Measurements from ENCODE around the gene ZNF644. TPM values are rescaled to one million over a fixed set of nuclear protein-coding genes. Genes with fewer than 3 reads are reported as not detected.
"Not testable (repeated sequence)": the region's sequence is repeated elsewhere in the genome, so short reads cannot be mapped to it uniquely, and the experiment has no call there.

The ZNF644 gene
- polyA plus RNA-seq, 3 donors from 2014 or later, result 32.6 to 53.9 (median 34.0) TPM

DNA sequence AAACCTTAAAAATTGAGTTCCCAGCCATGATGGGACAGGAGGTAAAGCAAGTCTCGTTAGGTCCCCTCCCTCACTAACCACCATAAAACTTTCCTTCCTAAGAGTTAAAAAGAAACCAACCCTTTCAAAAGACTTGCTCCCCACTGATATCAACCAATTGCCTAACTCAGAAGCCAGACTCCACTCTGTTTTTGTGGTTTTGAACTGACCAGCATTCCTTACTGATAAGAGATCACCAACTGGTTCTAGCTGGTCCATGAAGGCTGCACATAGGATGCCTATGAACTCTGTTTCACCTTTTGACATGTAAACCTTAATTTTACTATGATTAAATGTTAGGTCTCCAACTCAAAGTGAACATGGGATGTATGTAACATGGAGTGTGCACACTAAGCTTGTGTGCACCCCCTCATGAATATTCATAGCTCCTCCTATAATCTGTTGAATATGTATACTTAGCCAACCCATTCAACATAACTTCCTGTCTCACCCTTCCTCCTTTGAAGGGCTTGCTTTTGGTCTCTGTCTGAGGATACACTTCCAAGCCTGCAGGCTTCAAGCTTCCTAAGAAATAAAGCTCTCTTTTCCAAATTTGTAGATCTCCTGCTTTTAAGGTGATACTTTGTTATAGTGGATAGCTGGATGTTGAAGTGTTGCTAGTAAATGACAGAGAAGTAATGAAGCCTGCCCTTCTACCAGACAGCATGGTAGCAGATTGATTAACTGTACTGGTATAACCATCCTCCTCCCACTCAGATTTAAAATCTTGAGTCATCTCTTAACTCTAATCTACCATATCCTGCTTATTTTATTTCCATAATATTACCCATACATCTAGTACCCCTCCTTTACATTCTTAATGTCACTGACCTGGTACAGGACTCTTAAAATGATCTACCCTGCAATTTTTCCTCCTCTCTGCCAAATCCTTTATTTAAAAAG is 95.6 kb downstream of the ZNF644 start:
- H3K27ac Mint-ChIP-seq, result peak overlapping the region; percentile 1 to 63 (median 36)
- H3K4me1 Mint-ChIP-seq, result peaks cover 72 to 93% of the 10 kb centered on the region in 2 donors

DNA sequence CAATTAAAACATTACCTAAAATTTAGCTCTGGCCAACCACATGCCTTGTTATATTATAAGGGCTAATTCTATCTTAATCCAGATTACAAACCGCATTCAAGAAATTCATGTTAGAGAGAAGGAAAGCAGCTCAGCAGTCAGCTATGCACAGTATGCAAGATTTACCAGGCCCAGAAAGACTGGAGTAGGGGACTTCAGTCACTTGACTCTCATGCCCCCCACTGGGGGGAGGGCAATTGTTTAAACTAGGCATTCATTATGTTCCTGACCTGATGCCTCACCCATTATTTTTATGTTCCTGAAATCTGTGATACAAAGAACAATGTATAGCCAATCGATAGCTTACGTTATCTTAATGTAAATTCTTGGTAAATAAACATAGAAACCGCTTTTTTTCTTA is 96.9 kb downstream of the ZNF644 start:
- peaks cover 70 to 93% of the 10 kb centered on the region in 2 donors for H3K4me1 Mint-ChIP-seq
- DNase-seq, result no peak
- H3K27me3 Mint-ChIP-seq (ENCODE audit: low read depth in 3 of 3), result peaks cover 0 to 3% (median 2%) of the 10 kb centered on the region in 3 donors
- peak overlapping the region in 1 of 5 donors; percentile 16 for H3K4me3 Mint-ChIP-seq
- no peaks in the 10 kb centered on the region for H3K9me3 Mint-ChIP-seq
- H3K27ac Mint-ChIP-seq, result no peak overlapping the region
- H3K36me3 Mint-ChIP-seq, result peaks cover 0 to 9% (median 3%) of the 10 kb centered on the region in 3 donors

More for the DNA sequence above, 95.6 kb downstream of the ZNF644 start:
- peaks cover 0 to 3% (median 2%) of the 10 kb centered on the region in 3 donors for H3K27me3 Mint-ChIP-seq (ENCODE audit: low read depth in 3 of 3)
- no peaks in the 10 kb centered on the region for H3K9me3 Mint-ChIP-seq
- DNase-seq, result no peak
- H3K36me3 Mint-ChIP-seq, result peaks cover 0 to 9% (median 3%) of the 10 kb centered on the region in 3 donors
- H3K4me3 Mint-ChIP-seq, result peak overlapping the region in 3 of 5 donors; percentile 8 to 33 (median 9)

DNA sequence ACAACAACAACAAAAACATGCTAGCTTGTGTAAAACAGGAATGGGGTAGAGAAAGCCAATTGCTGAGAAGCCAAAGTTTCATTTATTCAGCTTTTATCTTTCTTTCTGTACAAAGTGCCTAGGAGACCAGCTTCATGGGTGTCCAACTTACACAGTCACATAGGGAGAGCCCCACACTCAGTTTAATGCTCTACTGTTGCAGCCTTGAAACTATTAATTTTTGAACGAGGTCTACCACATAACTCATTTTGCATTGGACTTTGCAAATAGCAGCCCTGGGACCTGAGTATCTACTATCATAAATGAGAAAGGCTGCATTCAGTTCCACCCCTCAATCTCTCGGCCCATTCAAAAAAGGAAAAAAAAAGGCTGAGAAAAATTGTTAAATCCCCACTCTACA is 98.8 kb downstream of the ZNF644 start:
- H3K27me3 Mint-ChIP-seq (ENCODE audit: low read depth in 3 of 3), result peaks cover 0 to 2% (median 0%) of the 10 kb centered on the region in 3 donors
- H3K4me3 Mint-ChIP-seq, result no peak overlapping the region
- H3K4me1 Mint-ChIP-seq, result peaks cover 76 to 98% of the 10 kb centered on the region in 2 donors
- peaks cover 0 to 3% (median 0%) of the 10 kb centered on the region in 3 donors for H3K36me3 Mint-ChIP-seq
- H3K9me3 Mint-ChIP-seq, result no peaks in the 10 kb centered on the region
- no peak for DNase-seq
- H3K27ac Mint-ChIP-seq, result peak overlapping the region in 3 of 6 donors; percentile 22 to 35 (median 28)

DNA sequence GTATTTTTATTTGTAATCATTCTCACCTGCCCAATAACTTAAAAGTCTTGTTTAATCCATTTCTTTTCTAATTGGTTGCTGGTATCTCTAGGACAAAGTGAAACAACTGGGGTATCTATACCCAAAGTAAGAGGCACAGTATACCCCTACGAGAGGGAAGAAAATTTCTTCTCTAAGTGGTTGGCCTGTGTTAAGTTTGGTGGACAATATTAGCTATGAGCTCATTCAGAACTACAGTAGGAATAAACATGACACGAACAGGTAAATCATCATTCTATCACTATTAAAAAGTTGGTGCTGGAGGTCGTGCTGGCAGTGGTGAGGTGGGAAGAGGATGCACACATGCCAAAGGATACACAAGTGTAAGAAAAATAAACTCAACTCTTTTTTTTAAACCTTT is 99.6 kb downstream of the ZNF644 start:
- H3K27me3 Mint-ChIP-seq (ENCODE audit: low read depth in 3 of 3), result peaks cover 0 to 2% (median 0%) of the 10 kb centered on the region in 3 donors
- H3K27ac Mint-ChIP-seq, result peak overlapping the region in 2 of 6 donors; percentile 40 to 51
- DNase-seq, result no peak
- peak overlapping the region in 4 of 5 donors; percentile 7 to 44 (median 31) for H3K4me3 Mint-ChIP-seq
- peaks cover 2 to 4% (median 2%) of the 10 kb centered on the region in 3 donors for H3K36me3 Mint-ChIP-seq
- H3K9me3 Mint-ChIP-seq, result no peaks in the 10 kb centered on the region
- peaks cover 72 to 100% of the 10 kb centered on the region in 2 donors for H3K4me1 Mint-ChIP-seq

DNA sequence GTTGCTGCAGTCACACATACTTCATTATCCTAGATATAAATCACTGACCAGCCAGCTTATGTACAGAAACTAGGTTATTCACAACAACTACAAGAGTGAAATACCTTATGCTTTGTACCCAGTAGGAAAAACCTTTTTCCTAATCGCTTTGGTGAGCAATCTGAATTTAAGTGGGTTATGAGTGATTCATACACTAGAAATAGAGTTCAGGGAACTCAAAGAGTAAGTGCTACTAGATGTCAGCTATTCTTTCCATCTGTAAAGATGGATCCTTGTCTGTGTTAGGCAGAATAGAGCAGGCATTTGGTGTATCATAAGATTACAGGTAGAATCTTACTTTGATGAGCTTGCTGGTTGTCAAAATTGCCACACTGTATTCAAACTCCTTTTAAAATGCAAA is 101.9 kb downstream of the ZNF644 start:
- Mint-ChIP-seq H3K4me1 (peaks cover 52 to 87% of the 10 kb centered on the region in 2 donors), H3K9me3 (no peaks in the 10 kb centered on the region), H3K36me3 (peaks cover 4 to 9% (median 4%) of the 10 kb centered on the region in 3 donors), H3K27ac (peak overlapping the region in 3 of 6 donors; percentile 21 to 57 (median 31)), H3K4me3 (peak overlapping the region in 2 of 5 donors; percentile 8 to 9), H3K27me3 (ENCODE audit: low read depth in 3 of 3) (peaks cover 0 to 2% (median 0%) of the 10 kb centered on the region in 3 donors)
- no peak for DNase-seq

DNA sequence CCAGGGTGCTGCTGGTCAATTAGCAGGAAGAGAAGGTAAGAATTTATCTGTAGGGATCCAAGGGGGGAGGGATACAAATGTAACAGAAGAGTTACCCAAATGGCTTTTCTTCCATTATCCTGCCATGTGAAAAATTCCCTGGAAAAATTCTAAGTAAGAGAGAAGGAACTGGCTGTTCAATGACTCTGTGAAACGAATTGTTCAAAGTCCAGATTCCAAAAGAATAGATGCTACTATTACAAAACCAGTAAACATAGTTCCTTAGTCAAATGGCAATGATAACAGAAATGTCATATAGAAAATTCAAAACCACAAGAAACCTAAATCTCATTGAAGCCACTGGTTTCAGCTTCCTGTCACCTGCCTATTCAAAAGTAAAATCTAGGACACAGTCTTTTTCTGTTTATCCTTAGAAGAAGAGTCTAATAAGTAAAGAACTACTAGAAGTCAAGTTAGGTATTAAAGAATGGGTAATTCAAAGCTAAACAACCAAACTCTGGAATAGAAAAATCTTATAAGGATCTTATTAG is 102.6 kb downstream of the ZNF644 start:
- H3K9me3 Mint-ChIP-seq, result no peaks in the 10 kb centered on the region
- H3K4me1 Mint-ChIP-seq, result peaks cover 47 to 81% of the 10 kb centered on the region in 2 donors
- peak overlapping the region in 1 of 6 donors; percentile 34 for H3K27ac Mint-ChIP-seq
- no peak for DNase-seq
- H3K4me3 Mint-ChIP-seq, result peak overlapping the region in 1 of 5 donors; percentile 8
- peaks cover 0 to 2% (median 0%) of the 10 kb centered on the region in 3 donors for H3K27me3 Mint-ChIP-seq (ENCODE audit: low read depth in 3 of 3)
- peaks cover 4 to 10% (median 4%) of the 10 kb centered on the region in 3 donors for H3K36me3 Mint-ChIP-seq

DNA sequence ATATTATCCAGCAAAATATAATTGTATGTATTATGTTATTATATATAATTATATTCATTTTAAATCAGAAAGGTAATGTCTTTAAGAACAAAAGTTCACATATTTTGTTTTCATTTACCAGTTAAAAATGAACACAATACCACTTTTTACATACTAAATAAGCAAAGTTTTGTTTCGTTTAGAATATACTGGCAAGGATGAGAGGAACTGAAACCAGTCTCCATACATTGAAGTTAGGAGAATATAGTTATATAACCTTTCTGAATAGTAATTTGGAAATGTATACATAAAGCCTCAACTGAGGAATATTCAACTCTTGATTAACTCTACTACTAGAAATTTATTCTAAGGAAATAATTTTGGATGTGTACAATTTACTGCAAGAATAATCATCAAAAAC is 110.5 kb downstream of the ZNF644 start:
- H3K4me3 Mint-ChIP-seq, result no peak overlapping the region
- no peak for DNase-seq
- no peaks in the 10 kb centered on the region for H3K27me3 Mint-ChIP-seq (ENCODE audit: low read depth in 3 of 3)
- H3K27ac Mint-ChIP-seq, result no peak overlapping the region
- peaks cover 0 to 4% (median 0%) of the 10 kb centered on the region in 3 donors for H3K36me3 Mint-ChIP-seq
- H3K4me1 Mint-ChIP-seq, result peaks cover 2 to 21% of the 10 kb centered on the region in 2 donors
- no peaks in the 10 kb centered on the region for H3K9me3 Mint-ChIP-seq

DNA sequence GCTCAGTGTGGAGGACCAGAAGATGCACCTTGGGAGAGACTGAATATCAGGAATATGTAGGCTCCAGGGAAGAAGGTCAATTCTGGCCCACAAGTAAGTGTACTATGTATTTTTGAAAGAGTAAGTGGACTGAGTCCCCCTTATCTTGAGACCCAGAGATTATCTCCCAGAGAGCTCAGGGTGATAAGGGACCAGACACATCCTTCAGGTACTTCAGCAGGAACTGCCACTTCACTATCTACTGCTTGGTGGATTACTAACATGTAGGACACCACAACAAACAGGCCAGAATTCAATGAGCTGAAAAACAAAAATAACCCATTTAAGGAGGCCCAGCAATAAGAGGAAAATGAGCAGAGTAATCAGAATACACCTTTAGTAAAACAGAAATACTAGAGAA is 119.2 kb downstream of the ZNF644 start:
- DNase-seq, result no peak
- peaks cover 5 to 19% (median 17%) of the 10 kb centered on the region in 3 donors for H3K36me3 Mint-ChIP-seq

DNA sequence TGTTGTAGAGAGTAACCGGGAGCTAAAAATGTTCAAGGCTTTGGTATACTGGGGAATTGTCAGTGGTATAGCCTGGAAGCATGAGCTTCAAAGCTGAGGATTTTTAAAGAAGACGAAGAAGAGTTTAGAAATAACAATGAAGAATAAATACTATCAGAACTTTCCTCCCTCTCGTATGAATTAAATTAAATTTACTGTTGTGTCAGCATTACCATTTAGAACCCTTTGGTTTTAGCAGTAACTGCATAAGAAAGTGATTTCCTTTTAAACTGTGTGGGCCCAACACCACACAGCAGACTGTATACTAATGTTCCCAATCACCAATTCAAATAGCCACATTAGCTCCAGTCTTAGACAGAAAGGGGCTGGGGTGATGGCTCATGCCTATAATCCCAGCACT is 122.6 kb downstream of the ZNF644 start:
- Mint-ChIP-seq H3K27me3 (ENCODE audit: low read depth in 3 of 3) (no peaks in the 10 kb centered on the region), H3K36me3 (peaks cover 5 to 19% (median 17%) of the 10 kb centered on the region in 3 donors), H3K9me3 (no peaks in the 10 kb centered on the region), H3K27ac (no peak overlapping the region), H3K4me3 (no peak overlapping the region), H3K4me1 (peaks cover 2 to 21% of the 10 kb centered on the region in 2 donors)
- no peak for DNase-seq

More for the DNA sequence above, 119.2 kb downstream of the ZNF644 start:
- Mint-ChIP-seq H3K27ac (peak overlapping the region in 2 of 6 donors; percentile 1 to 21), H3K4me3 (no peak overlapping the region), H3K9me3 (no peaks in the 10 kb centered on the region), H3K27me3 (ENCODE audit: low read depth in 3 of 3) (no peaks in the 10 kb centered on the region), H3K4me1 (peaks cover 2 to 22% of the 10 kb centered on the region in 2 donors)

DNA sequence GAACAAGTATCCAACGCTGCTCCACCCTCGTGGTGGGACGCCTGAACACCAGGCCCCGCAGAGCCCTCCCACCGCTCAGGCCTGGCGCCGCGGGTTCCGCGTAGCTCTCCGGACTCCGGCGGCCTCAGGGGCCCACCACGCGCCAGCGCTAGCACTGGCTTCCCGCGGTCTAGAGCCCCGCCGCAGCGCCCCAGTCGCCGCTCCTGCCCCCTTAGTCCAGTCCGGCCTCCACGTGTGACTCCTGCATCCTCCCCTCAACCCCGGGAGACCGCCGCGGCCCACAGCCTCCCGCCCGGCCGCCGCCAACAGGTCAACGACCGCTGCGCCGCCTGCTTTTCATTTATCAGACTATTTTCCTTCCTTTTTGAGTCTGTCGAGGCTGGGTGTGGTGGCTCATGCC is 128.2 kb downstream of the ZNF644 start:
- H3K27ac Mint-ChIP-seq; H3K9me3 Mint-ChIP-seq; H3K4me1 Mint-ChIP-seq; H3K4me3 Mint-ChIP-seq; H3K27me3 Mint-ChIP-seq (ENCODE audit: low read depth in 3 of 3); DNase-seq: not testable (repeated sequence)
- peaks cover 0 to 17% (median 10%) of the 10 kb centered on the region in 3 donors for H3K36me3 Mint-ChIP-seq

DNA sequence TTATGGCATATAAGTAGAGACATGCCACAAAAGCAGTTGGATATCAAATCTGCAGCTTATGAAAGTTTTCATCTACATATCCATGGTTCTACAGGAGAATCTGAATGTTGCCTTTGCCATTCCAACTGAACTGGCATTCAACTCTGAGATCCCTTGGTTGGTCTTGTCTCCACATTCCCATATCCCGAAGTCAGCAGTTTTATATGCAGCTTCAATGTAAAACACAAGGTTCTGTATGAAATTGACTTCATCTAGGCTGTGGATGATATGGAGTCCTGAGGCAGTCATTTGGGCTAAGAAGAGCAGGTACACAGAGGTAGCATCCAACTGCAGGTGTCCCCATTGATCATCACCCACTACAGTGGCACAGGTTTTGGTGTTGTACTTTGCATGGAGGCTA is 129.0 kb downstream of the ZNF644 start:
- H3K36me3 Mint-ChIP-seq, result peaks cover 0 to 12% (median 10%) of the 10 kb centered on the region in 3 donors
- H3K4me1 Mint-ChIP-seq; H3K9me3 Mint-ChIP-seq; H3K4me3 Mint-ChIP-seq; H3K27me3 Mint-ChIP-seq (ENCODE audit: low read depth in 3 of 3); H3K27ac Mint-ChIP-seq; DNase-seq: not testable (repeated sequence)

DNA sequence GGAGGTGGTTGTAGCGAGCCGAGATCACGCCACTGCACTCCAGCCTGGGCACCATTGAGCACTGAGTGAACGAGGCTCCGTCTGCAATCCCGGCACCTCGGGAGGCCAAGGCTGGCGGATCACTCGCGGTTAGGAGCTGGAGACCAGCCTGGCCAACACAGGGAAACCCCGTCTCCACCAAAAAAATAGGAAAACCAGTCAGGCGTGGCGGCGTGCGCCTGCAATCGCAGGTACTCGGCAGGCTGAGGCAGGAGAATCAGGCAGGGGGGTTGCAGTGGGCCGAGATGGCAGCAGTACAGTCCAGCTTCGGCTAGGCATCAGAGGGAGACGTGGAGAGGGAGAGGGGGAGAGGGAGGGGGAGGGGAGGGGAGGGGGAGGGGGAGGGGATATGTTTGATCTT is 129.6 kb downstream of the ZNF644 start:
- H3K27me3 Mint-ChIP-seq (ENCODE audit: low read depth in 3 of 3); H3K4me1 Mint-ChIP-seq; H3K4me3 Mint-ChIP-seq; H3K9me3 Mint-ChIP-seq; DNase-seq; H3K27ac Mint-ChIP-seq: not testable (repeated sequence)
- peaks cover 0 to 12% (median 7%) of the 10 kb centered on the region in 3 donors for H3K36me3 Mint-ChIP-seq

DNA sequence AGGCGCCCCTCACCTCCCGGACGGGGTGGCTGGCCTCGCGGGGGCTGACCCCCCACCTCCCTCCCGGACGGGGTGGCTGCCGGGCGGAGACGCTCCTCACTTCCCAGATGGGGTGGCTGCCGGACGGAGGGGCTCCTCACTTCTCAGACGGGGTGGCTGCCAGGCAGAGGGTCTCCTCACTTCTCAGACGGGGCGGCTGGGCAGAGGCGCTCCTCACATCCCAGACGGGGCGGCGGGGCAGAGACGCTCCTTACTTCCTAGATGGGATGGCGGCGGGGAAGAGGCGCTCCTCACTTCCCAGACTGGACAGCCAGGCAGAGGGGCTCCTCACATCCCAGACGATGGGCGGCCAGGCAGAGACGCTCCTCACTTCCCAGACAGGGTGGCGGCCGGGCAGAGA is 130.1 kb downstream of the ZNF644 start:
- not testable (repeated sequence) for H3K27ac Mint-ChIP-seq; DNase-seq; H3K9me3 Mint-ChIP-seq; H3K4me3 Mint-ChIP-seq; H3K4me1 Mint-ChIP-seq; H3K27me3 Mint-ChIP-seq (ENCODE audit: low read depth in 3 of 3)
- H3K36me3 Mint-ChIP-seq, result peaks cover 0 to 12% (median 7%) of the 10 kb centered on the region in 3 donors

DNA sequence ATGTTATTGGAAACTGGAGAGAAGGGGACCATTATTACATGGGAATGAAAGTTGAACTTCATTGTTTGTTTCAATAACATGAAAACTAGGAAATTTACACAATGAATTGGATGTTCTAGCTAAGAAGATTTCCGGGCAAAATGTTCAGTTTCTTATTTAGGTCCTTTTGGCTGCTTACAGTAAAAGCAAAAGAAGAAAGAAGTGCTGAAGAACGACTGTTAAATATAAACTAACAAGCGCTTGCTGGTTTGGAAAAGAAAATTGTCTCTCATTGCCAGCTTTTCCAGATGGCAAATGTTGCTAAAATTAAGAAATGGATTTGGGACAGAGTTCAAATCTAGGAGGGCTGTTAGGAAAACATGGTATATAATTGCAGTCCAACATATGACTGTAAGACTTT is 139.6 kb downstream of the ZNF644 start:
- Mint-ChIP-seq H3K27ac (no peak overlapping the region), H3K4me1 (no peaks in the 10 kb centered on the region), H3K4me3 (no peak overlapping the region), H3K27me3 (ENCODE audit: low read depth in 3 of 3) (peaks cover 5 to 16% (median 10%) of the 10 kb centered on the region in 3 donors), H3K36me3 (peaks cover 11 to 26% (median 25%) of the 10 kb centered on the region in 3 donors), H3K9me3 (peaks cover 23 to 53% (median 33%) of the 10 kb centered on the region in 6 donors)
- DNase-seq, result no peak

Data from immature natural killer cell (primary cell).